Esophagus squamous epithelium (tissue), 5 donors: ENCODE data around the gene MICU2. TPM values are rescaled to one million over a fixed set of nuclear protein-coding genes. Genes with fewer than 3 reads are reported as not detected.

Source experiments
- DNase-seq: peaks from one replicate; lab custom pipeline; 2025; lab: John Stamatoyannopoulos, UW
- H3K27ac ChIP-seq, 4 donors: fragments of 200-600 bp; sonication (generic); one replicate each; pipeline ENCODE4 v1.5.1; 2016 to 2019; ENCODE audit warnings: mild to moderate bottlenecking in 1 of 4
- H3K27me3 ChIP-seq, 4 donors: fragments of 200-600 bp; sonication (generic); 1 replicate in 3 of 4; 2 replicates in 1 of 4; pipeline versions ENCODE4 v1.5.1 to v1.6.0; 2017 to 2021; ENCODE audit warnings: antibody characterized with exemption in 1 of 4
- H3K36me3 ChIP-seq, 3 donors: fragments of 200-600 bp; sonication (generic); one replicate each; pipeline ENCODE4 v1.5.1; 2016 to 2019
- H3K4me1 ChIP-seq, 3 donors: fragments of 200-600 bp; sonication (generic); one replicate each; pipeline ENCODE4 v1.5.1; 2017 to 2019
- H3K4me3 ChIP-seq, 4 donors: fragments of 200-600 bp; sonication (generic); 1 replicate in 3 of 4; 2 replicates in 1 of 4; pipeline ENCODE4 v1.5.1; 2016 to 2019; ENCODE audit warnings: mild to moderate bottlenecking in 2 of 4, moderate library complexity in 1 of 4
- H3K9me3 ChIP-seq, 3 donors: fragments of 200-600 bp; sonication (generic); one replicate each; pipeline ENCODE4 v1.5.1; 2016 to 2019
- CTCF ChIP-seq, 6 experiments: fragments of 450-650 bp in 4 of 6; fragments of 200-600 bp in 2 of 6; sonication (generic) in 2 of 6; IDR thresholded peaks; one replicate each; pipeline ENCODE4 v1.5.1; 2016 to 2019; ENCODE audit warnings: antibody characterized with exemption in 6 of 6, mild to moderate bottlenecking in 4 of 6, moderate library complexity in 4 of 6
- POLR2A ChIP-seq, 4 donors: fragments of 450-650 bp; IDR thresholded peaks; one replicate each; pipeline ENCODE4 v1.6.1; 2017; ENCODE audit warnings: antibody characterized with exemption in 4 of 4, mild to moderate bottlenecking in 4 of 4, moderate library complexity in 3 of 4
- WGBS, 2 donors: methylation state at CpG; one replicate each; pipeline ENCODE4 v1.1.5; 2018; 5-methylcytosine and 5-hydroxymethylcytosine counted together
- intact Hi-C: fragments of 100-400 bp; cut with DNase I; formaldehyde crosslinking; loops from one replicate; pipeline ENCODE4 v1.15.0; 2022
- total RNA-seq, 4 donors: library from RNA; depleted of rRNA; stranded (reverse); fragments of >200 nt; gene quantifications; one replicate each; pipeline ENCODE4 v1.1.0, GENCODE V29; 2016
- donor health status: DM: yes; HTN: yes; CAD: no.

Gene MICU2
- total RNA-seq, 4 donors from 2014 or later, result 48.4 to 61.6 (median 51.9) TPM

GRCh38 chr13:21470785-21471184 lies 133.2 kb downstream of the MICU2 start:
- H3K36me3 ChIP-seq, result no peaks in the 10 kb centered on the region
- peaks cover 0 to 6% (median 0%) of the 10 kb centered on the region in 3 donors for H3K4me1 ChIP-seq
- intact Hi-C loops, result loop anchor here (10.0 kb wide), 1 partner anchor 526 kb away; no protein-coding TSS in a partner anchor
- H3K9me3 ChIP-seq, result peaks cover 0 to 9% (median 0%) of the 10 kb centered on the region in 3 donors
- no peak for DNase-seq
- TF ChIP-seq CTCF (IDR thresholded peaks at IDR 0.05) (no peak), POLR2A (IDR thresholded peaks at IDR 0.05) (no peak)
- H3K27me3 ChIP-seq, result no peaks in the 10 kb centered on the region
- no peak overlapping the region for H3K4me3 ChIP-seq
- H3K27ac ChIP-seq, result no peak overlapping the region

GRCh38 chr13:21466527-21466926 lies 137.4 kb downstream of the MICU2 start:
- Histone ChIP-seq H3K9me3 (peaks cover 0 to 9% (median 0%) of the 10 kb centered on the region in 3 donors), H3K4me1 (no peaks in the 10 kb centered on the region), H3K4me3 (no peak overlapping the region), H3K36me3 (no peaks in the 10 kb centered on the region), H3K27ac (no peak overlapping the region), H3K27me3 (no peaks in the 10 kb centered on the region)
- DNase-seq, result no peak
- intact Hi-C loops, result no loop called here
- no peak for TF ChIP-seq CTCF (IDR thresholded peaks at IDR 0.05)
- no peak for TF ChIP-seq POLR2A (IDR thresholded peaks at IDR 0.05)
- 59 to 67% methylated on average over 7 of the region's 7 CpGs for WGBS, 2 donors

- H3K4me3 ChIP-seq, result no peak overlapping the region
- TF ChIP-seq CTCF (IDR thresholded peaks at IDR 0.05) (no peak), POLR2A (IDR thresholded peaks at IDR 0.05) (no peak)
- peaks cover 0 to 2% (median 0%) of the 10 kb centered on the region in 3 donors for H3K9me3 ChIP-seq
- no peaks in the 10 kb centered on the region for H3K36me3 ChIP-seq
- H3K27ac ChIP-seq, result no peak overlapping the region
- WGBS, 2 donors, result 50 to 51% methylated on average over 9 of the region's 9 CpGs
- DNase-seq, result no peak
- intact Hi-C loops, result no loop called here
- H3K4me1 ChIP-seq, result no peaks in the 10 kb centered on the region
- no peaks in the 10 kb centered on the region for H3K27me3 ChIP-seq
Observed at GRCh38 chr13:21465710-21466160, 138.2 kb downstream of the MICU2 start.

- TF ChIP-seq CTCF (IDR thresholded peaks at IDR 0.05), result no peak
- no peak for TF ChIP-seq POLR2A (IDR thresholded peaks at IDR 0.05)
- Histone ChIP-seq H3K9me3 (no peaks in the 10 kb centered on the region), H3K4me3 (no peak overlapping the region), H3K27me3 (no peaks in the 10 kb centered on the region), H3K27ac (no peak overlapping the region), H3K36me3 (no peaks in the 10 kb centered on the region), H3K4me1 (peaks cover 0 to under 1% (median 0%) of the 10 kb centered on the region in 3 donors)
- intact Hi-C loops, result no loop called here
- no peak for DNase-seq
Observed at GRCh38 chr13:21463424-21463823, 140.5 kb downstream of the MICU2 start.

- no peaks in the 10 kb centered on the region for H3K9me3 ChIP-seq
- H3K27ac ChIP-seq, result no peak overlapping the region
- intact Hi-C loops, result no loop called here
- TF ChIP-seq CTCF (IDR thresholded peaks at IDR 0.05) (no peak), POLR2A (IDR thresholded peaks at IDR 0.05) (no peak)
- no peak for DNase-seq
- H3K27me3 ChIP-seq, result no peaks in the 10 kb centered on the region
- peaks cover 0 to 22% (median 14%) of the 10 kb centered on the region in 3 donors for H3K4me1 ChIP-seq
- no peak overlapping the region for H3K4me3 ChIP-seq
- WGBS, 2 donors, result 97 to 100% methylated on average over 3 of the region's 3 CpGs
- H3K36me3 ChIP-seq, result no peaks in the 10 kb centered on the region
Observed at GRCh38 chr13:21461131-21461530, 142.8 kb downstream of the MICU2 start.
